GM18951 (cell line): ENCODE data around the gene AGPAT1.

Experiments
- POLR2A ChIP-seq: IDR thresholded peaks from 4 replicates; pipeline ENCODE4 v1.6.1; 2011; ENCODE audit warnings: mild to moderate bottlenecking; ENCODE audit not compliant: insufficient read length, insufficient read depth; ENCODE audit errors: extremely low read depth
- in situ Hi-C: fragments of 300-500 bp; cut with MboI; formaldehyde crosslinking; loops from one replicate; pipeline ENCODE4 v1.12.0; 2022; ENCODE audit warnings: low sequenced_read_pairs, mixed read lengths, inconsistent platforms; ENCODE audit not compliant: unreplicated experiment

Gene AGPAT1, protein sequence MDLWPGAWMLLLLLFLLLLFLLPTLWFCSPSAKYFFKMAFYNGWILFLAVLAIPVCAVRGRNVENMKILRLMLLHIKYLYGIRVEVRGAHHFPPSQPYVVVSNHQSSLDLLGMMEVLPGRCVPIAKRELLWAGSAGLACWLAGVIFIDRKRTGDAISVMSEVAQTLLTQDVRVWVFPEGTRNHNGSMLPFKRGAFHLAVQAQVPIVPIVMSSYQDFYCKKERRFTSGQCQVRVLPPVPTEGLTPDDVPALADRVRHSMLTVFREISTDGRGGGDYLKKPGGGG

DNA sequence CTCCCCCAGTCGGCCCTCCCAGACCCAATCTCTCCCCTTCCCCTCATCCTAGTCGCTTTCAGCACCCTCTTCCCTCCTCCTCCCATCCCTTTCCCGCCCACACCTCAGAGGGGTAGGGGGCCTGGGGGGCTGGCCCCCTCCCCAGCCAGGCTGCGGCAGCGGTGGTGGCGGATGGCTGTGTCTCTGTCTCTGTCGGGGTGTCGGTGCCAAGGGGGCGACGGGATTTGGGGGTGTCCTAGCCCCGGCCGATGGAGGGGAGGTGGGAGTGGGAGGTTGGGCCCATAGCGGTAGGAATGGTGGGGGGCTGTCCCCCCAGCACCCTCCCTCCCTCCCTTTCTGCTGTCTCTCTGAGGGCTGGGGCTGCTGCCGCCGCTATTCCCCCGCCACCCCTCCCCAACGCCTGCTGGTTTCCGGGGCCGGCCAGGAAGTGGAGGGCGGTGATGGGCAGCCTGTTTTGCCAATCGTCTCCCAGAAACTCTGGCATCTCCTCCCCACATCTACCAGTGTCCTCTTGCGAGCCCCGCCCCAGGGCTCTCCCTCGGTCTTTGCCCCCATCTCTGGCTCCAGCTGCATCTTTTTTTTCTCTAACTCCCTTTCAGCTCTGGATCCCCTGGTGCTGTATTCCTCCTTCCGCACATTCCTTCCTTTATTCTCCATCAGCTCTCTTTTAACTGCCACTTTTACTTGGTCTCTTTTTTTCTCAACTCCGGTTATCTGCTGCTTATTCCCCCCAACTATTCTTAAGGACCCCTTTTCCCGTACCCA is at the start of gene AGPAT1:
Gene AGPAT1, minus strand, starts transcription at position 374 of the 765 bp plus-strand sequence. CDS start 4,588 bp downstream, outside the sequence.
- in situ Hi-C loops: no loop called here
- TF ChIP-seq POLR2A: peak; percentile 67

DNA sequence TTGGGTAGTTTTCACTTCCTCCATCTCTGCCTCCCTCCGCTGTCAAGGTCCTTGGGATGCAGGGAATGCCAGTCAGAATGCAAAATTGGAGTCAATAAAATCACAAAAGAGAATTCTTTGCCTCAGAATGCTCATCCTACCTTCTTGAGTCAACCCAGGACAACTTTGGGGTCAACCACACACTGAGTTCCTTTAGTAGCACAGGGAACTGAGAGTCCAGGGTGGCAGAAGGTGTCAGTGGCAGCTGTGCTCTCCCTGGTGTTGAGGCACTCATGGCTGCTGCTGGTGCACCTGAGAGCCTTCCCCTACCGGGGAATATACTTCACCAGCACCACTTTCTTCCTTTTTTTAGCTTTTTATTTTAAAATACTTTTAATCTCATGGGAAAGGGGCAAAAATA is 48.8 kb upstream of the AGPAT1 start:
- in situ Hi-C loops: no loop called here
- TF ChIP-seq POLR2A: no peak

DNA sequence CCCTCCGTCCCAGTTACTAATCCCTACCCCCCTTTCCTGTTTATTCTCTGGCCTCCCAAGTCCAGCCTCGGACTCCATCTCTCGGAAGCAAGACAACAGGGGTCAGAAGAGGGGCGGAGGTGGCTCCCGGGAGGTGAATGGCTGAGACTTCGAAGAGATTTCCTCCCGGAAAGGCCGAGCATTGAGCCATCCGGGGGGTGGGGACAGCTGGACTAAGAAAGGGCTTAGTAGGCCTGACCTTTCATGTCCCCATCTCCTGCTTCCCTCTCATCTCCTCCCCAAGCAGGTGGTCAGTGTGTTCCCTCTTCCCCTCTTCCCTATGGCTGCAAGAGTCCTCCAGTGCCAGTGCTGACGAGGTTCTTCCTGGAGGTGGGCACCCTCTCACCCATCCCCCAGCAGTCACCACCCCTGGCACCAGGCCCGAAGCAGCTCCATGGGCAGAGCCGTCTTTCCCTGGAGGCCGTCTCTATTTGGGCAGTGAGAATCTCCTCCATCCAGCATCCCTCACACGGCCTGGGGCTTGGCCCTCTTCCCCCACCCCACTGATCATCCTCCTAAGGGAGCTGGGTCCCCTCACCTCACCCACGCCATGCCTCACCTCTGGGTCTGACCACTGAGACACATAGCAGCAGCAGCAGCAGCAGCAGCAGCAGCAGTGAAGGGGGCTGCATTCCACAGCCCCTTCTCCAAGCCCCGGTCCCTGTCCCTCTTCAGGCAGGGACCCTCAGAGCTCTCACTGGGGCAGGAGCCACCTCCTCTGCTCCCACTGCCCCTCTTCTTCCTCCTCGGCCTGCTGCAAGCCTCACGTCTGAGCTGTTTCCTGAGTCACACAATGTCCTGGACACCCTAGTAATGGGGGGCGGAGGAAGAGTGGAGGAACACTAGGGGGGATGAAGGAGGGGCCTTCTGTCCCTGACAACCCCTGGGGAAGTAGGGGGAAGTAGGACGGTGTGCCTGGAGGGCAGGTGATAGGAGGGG is 47.7 kb upstream of the AGPAT1 start, which contains the start of gene NOTCH4:
Gene NOTCH4, minus strand, starts transcription at position 810 of the 978 bp plus-strand sequence. Its CDS starts 139 bp downstream, at position 671.
- no peak for TF ChIP-seq POLR2A
- in situ Hi-C loops: no loop called here

DNA sequence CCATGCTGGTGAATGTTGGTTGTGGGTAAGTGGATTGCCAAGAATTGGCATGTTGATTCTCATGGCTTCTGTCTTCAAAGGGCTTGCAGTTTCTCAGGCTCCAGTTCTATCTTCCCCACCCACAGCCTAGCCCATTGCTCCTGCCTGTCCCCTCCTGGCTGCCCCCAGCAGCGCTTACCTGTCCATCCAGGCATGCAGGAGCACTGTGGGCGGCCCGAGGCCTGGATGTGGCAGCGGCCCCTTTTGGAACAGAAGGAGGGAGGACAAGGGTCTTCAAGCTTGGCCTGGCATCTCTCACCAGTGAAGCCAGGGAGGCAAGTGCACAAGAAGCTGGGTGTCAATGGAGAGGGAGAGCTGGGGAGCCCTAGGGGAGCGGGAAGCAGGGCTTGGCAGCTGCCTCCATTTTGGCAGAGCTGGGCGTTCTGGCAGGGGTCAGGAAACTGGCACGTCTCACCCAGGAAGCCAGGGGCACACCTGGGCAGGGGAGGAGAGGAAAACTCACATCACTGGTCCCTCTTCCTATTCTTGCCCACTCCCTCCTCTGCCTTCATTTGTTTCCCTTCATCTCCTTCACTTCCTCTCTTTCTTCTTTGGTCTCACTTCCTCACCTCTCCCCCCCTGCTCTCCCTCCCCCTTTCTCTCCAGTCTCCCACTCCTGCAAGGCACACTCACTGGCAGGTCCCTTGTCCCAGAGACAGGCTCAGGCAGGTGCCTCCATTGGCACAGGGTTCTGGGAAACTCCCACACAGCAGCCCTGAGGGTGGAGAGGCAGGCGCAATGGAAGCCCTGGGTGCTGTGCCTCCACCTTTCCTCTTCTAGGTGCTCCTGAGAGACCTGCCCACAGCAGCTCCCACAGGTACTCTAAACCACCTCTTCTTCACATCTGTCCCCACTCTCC is 46.7 kb upstream of the AGPAT1 start:
- TF ChIP-seq POLR2A: no peak
- in situ Hi-C loops: no loop called here

DNA sequence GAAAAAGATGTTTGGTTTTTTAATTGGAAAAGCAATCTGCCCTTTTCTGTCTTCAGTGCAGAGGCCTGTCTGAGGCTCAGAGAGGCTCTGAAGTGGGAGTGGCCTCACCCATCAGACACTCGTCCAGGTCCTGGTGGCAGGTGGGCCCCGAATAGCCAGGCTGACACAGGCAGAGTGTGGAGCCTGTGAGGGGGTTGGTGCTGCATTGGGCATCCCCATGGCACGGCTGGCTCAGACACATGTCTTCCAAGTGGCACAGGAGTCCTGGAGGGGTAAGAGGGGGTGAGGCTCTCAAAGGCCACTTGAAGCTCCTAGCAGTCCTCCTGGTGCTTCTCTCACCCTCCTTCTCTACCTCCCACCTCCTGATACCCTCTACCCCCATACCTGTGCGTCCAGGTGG is 44.1 kb upstream of the AGPAT1 start:
- TF ChIP-seq POLR2A: no peak
- in situ Hi-C loops: no loop called here

DNA sequence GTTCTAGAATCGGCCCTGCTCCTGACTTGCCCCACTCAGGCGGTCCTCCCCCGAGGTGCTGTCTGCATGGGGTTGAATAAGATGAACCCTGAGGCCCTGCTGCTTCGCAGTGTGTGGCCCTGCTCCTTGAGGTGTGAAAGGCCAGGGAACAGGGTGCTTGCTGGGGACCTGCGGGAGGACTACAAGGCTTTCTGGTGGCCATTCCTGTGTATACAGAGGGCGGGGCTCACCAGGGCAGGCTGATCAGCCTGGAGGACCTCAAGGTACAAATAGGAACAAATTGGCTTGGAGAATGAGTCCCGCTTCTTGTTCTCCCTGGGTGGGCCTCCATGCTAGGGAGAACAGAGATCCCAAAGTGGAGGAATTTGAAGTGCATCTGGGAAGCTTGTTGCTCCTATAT is 42.3 kb upstream of the AGPAT1 start:
- in situ Hi-C loops: no loop called here
- no peak for TF ChIP-seq POLR2A

DNA sequence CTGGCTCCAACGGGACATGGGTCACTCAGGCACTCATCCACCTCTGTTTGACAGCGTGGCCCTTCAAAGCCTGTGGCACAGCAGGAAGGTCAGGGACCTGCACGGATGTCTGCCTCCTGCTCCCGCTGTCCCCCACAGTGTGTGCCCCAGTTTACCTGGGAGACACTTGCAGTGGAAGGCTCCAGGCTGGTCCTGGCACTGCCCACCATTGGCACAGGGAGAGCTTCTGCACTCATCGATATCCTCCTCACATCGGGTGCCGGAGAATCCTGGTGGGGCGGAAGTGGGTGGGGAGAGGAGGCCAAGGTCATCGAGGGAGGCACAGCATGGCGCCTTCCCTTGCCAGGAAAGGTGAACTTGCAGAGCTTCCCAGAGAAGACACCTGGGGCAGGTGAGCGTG is 41.1 kb upstream of the AGPAT1 start:
- in situ Hi-C loops: no loop called here
- TF ChIP-seq POLR2A: no peak

DNA sequence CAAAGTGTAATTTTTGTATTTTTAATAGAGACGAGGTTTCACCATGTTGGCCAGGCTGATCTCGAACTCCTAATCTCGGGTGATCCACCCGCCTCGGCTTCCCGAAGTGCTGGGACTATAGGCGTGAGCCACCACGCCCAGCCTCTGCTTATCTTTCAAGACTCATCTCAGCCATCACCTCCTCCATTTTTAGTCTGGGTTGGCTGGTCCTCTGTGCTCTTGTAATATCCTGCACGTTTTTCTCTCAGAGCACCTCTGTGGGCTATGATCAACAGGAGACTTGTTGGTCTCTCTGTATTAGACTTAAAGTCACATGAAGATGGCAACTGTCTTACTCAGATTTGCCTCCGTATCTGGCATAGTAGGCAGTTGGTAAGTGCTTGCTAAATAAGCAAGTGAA is 40.4 kb upstream of the AGPAT1 start:
- in situ Hi-C loops: no loop called here
- TF ChIP-seq POLR2A: no peak

DNA sequence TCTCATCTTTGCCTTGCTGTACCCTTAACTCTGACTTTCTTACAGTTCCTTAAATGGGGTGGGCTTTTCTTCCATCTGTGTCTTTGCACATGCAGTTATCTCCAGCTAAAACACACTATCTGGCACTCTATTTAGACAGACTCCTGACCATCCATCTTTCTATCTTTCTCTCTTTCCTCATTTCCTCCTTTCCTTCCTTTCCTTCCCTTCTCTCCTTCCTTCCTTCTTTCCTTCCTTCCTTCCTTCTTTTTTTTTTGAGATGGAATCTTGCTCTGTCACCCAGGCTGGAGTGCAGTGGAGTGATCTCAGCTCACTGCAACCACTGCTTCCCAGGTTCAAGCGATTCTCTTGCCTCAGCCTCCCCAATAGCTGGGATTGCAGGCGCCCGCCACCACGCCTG is 39.7 kb upstream of the AGPAT1 start:
- in situ Hi-C loops: no loop called here
- TF ChIP-seq POLR2A: no peak

DNA sequence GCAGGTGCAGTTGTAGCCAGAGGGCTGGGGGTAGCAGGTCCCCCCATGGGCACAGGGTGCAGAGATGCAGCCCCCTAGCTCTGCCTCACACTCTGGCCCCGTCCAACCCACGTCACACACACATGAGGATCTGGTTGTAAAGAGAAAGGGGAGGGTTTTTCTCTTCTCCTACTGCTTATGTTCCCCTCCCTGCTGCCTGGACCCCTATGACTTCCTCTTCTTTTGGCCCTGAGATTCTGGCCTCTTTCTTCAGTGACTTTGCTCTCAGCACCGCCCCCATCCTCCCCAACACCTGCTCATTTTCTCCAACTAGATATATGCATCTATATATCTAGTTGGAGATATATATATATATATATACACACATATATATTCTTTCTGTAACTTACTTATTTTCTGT is 38.2 kb upstream of the AGPAT1 start:
- in situ Hi-C loops: no loop called here
- no peak for TF ChIP-seq POLR2A

DNA sequence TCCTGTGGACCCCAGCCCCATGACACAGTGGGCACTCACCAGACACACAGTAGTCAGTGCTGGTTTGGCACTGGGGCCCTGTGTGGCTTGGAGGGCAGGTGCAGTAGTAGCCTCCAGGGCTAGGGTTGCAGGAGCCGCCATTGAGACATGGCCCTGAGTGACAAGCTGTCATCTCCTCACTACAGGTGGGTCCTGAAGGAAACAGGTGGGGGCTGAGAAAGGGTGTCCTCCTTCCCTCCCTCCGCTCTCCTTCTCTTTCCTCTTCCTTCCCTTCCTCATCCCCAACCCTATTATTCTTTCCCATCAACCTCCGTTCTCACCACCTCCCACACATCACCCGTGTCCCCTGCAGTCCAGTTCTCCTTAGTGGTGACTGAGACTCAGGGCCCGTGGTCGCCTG is 37.8 kb upstream of the AGPAT1 start:
- TF ChIP-seq POLR2A: no peak
- in situ Hi-C loops: no loop called here
